Measurements from ENCODE around the gene UBLCP1.
A peak's percentile ranks its signal among the peaks of the same experiment; 100 is the strongest.

The UBLCP1 gene

DNA sequence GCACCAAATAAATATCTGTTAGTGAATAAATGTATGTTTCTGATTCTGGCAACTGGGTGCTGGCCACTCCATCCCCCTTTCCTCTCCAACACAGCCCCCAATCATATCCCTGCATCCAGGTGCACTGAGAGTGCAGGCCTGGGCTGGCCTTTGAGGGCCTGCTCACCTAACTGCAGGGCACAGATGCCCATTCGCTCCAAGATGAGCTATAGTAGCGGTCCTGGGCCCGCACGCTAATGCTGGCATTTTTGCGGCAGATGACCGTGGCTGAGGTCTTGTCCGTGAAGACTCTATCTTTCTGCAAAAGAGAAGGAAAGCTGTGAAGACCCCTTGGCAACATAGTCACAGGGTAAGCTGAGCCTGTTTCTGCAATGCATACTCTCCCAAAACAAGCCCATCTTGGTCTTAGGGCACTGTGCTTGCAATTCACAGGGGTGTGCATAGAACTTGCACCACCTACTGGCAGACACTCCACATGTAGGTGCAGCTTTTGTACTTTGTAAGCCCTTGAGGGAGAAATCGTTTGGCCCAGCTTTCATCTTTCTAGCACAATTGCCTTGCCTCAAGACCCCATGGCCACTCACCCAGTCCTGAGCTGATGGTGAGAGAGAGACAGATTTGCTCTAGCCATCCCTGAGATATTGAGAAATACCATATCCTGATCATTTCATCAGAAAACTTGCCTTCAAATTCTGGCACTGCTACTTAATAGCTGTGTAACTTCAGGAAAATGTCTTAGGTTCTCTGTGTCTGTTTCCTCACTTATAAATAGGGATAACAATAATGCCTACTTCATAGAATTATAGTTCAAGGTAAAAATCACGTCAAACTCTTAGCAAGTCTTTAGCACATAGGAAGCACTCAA, 53.7 kb downstream of the UBLCP1 start:
- peak; percentile 50 for TF ChIP-seq CTCF (conservative IDR thresholded peaks at IDR 0.05; ENCODE audit: low read depth, low read length)

GRCh38 chr5:159317849-159318248, 54.8 kb downstream of the UBLCP1 start:
- Histone ChIP-seq H3K79me2 (ENCODE audit: insufficient read depth, low read depth) (no peaks in the 10 kb centered on the region), H2AFZ (ENCODE audit: low read depth) (no peak overlapping the region), H3K4me1 (ENCODE audit: low read depth, poor library complexity, severe bottlenecking) (no peaks in the 10 kb centered on the region), H3K4me3 (IDR thresholded peaks at IDR 0.05; ENCODE audit: insufficient read depth, low read depth, low read length) (no peak overlapping the region), H3K27me3 (ENCODE audit: insufficient read depth, low read depth) (no peaks in the 10 kb centered on the region), H4K20me1 (ENCODE audit: insufficient read depth) (no peaks in the 10 kb centered on the region), H3K27ac (no peak overlapping the region), H3K4me2 (no peak overlapping the region), H3K36me3 (ENCODE audit: insufficient read depth) (no peaks in the 10 kb centered on the region), H3K9ac (no peak overlapping the region)
- TF ChIP-seq CTCF (conservative IDR thresholded peaks at IDR 0.05; ENCODE audit: low read depth, low read length) = no peak

More for the DNA sequence above, 53.7 kb downstream of the UBLCP1 start:
- no peaks in the 10 kb centered on the region for H3K36me3 ChIP-seq (ENCODE audit: insufficient read depth)
- H3K27me3 ChIP-seq (ENCODE audit: insufficient read depth, low read depth) = no peaks in the 10 kb centered on the region
- H4K20me1 ChIP-seq (ENCODE audit: insufficient read depth) = no peaks in the 10 kb centered on the region
- no peak overlapping the region for H3K9ac ChIP-seq
- H3K4me3 ChIP-seq (IDR thresholded peaks at IDR 0.05; ENCODE audit: insufficient read depth, low read depth, low read length) = no peak overlapping the region
- H3K27ac ChIP-seq = no peak overlapping the region
- H2AFZ ChIP-seq (ENCODE audit: low read depth) = no peak overlapping the region
- H3K79me2 ChIP-seq (ENCODE audit: insufficient read depth, low read depth) = no peaks in the 10 kb centered on the region
- H3K4me2 ChIP-seq = no peak overlapping the region
- no peaks in the 10 kb centered on the region for H3K4me1 ChIP-seq (ENCODE audit: low read depth, poor library complexity, severe bottlenecking)

DNA sequence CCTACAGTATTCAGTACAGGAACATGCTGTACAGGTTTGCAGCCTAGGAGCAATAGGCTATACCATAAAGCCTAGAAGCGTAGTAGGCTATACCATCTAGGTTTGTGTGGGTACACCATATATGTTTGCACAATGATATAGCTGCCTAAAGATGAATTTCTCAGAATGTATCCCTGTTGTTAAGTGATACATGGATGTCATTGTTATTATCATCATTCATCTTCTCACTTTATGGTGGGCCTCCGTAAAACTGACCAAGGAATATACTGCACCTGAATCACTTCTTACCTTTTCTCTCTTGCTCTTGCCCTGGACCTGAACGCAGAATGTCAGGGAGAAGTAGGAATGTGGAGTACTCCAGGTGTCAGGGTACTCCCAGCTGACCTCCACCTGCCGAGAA, 55.4 kb downstream of the UBLCP1 start:
- no peak overlapping the region for H3K9ac ChIP-seq
- no peak overlapping the region for H3K4me3 ChIP-seq (IDR thresholded peaks at IDR 0.05; ENCODE audit: insufficient read depth, low read depth, low read length)
- no peak overlapping the region for H3K27ac ChIP-seq
- no peaks in the 10 kb centered on the region for H3K27me3 ChIP-seq (ENCODE audit: insufficient read depth, low read depth)
- H3K4me1 ChIP-seq (ENCODE audit: low read depth, poor library complexity, severe bottlenecking) = no peaks in the 10 kb centered on the region
- no peaks in the 10 kb centered on the region for H4K20me1 ChIP-seq (ENCODE audit: insufficient read depth)
- no peaks in the 10 kb centered on the region for H3K79me2 ChIP-seq (ENCODE audit: insufficient read depth, low read depth)
- H3K36me3 ChIP-seq (ENCODE audit: insufficient read depth) = no peaks in the 10 kb centered on the region
- TF ChIP-seq CTCF (conservative IDR thresholded peaks at IDR 0.05; ENCODE audit: low read depth, low read length) = no peak
- H3K4me2 ChIP-seq = no peak overlapping the region
- H2AFZ ChIP-seq (ENCODE audit: low read depth) = no peak overlapping the region

DNA sequence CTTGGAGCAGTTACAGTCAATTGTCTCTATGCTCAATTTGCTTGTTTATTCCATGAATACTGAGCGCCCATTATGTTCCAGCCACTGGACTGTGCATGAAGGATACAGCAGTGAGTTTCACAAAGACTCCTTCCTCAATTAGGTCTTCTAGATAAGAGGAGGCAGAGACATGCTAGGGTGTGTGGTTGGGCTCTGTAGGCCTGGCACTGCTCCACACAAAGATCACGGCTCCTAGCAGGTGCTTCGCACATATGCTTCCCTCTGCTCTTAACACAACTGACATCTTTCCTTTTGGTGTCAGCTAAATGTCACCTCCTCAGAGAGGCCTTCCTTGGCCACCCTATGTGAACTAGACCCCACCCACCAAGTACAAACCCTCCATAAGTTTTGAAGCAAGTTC, 56.3 kb downstream of the UBLCP1 start:
- H3K9ac ChIP-seq = no peak overlapping the region
- no peak overlapping the region for H3K4me3 ChIP-seq (IDR thresholded peaks at IDR 0.05; ENCODE audit: insufficient read depth, low read depth, low read length)
- no peak overlapping the region for H3K27ac ChIP-seq
- no peak for TF ChIP-seq CTCF (conservative IDR thresholded peaks at IDR 0.05; ENCODE audit: low read depth, low read length)
- H3K4me1 ChIP-seq (ENCODE audit: low read depth, poor library complexity, severe bottlenecking) = no peaks in the 10 kb centered on the region
- H3K79me2 ChIP-seq (ENCODE audit: insufficient read depth, low read depth) = no peaks in the 10 kb centered on the region
- no peak overlapping the region for H2AFZ ChIP-seq (ENCODE audit: low read depth)
- no peaks in the 10 kb centered on the region for H4K20me1 ChIP-seq (ENCODE audit: insufficient read depth)
- no peak overlapping the region for H3K4me2 ChIP-seq
- H3K27me3 ChIP-seq (ENCODE audit: insufficient read depth, low read depth) = no peaks in the 10 kb centered on the region
- no peaks in the 10 kb centered on the region for H3K36me3 ChIP-seq (ENCODE audit: insufficient read depth)

All from KMS-11 (cell line).